IMR-90 (cell line): ENCODE measurements around the gene ATG9B. TPM values are rescaled to one million over a fixed set of nuclear protein-coding genes. Genes with fewer than 3 reads are reported as not detected.
"Not testable (repeated sequence)": the region's sequence is repeated elsewhere in the genome, so short reads cannot be mapped to it uniquely, and the experiment has no call there.

Experiments used
- ATAC-seq: fragments of 200-7000 bp; cut with Tn5 transposase; 2 replicates; pipeline ENCODE4 v1.9.1; 2020; ENCODE audit warnings: low read depth, mild to moderate bottlenecking, moderate library complexity
- BruUV-seq: library from RNA; stranded (reverse); fragments of 400-500 nt; replicated peaks from 2 replicates; lab custom pipeline; 2021; lab: Mats Ljungman, UMichigan
- CTCF ChIA-PET: fragments of 300-600 bp; formaldehyde crosslinking; extraction: SDS; loops from one replicate; lab custom pipeline; 2021; ENCODE audit warnings: antibody characterized with exemption; lab: Yijun Ruan, JAX
- POLR2A ChIA-PET: fragments of 300-600 bp; sonication (Branson Sonifier 250); formaldehyde crosslinking; loops from one replicate; lab custom pipeline; 2022; ENCODE audit warnings: antibody characterized with exemption; ENCODE audit not compliant: unreplicated experiment; lab: Charles Lee
- DNase-seq: peaks from one replicate; pipeline ENCODE4 v3.0.0; 2013
- H2AFZ ChIP-seq: replicated peaks from 2 replicates; pipeline ENCODE3; 2013; ENCODE audit warnings: low read length, mild to moderate bottlenecking; ENCODE audit not compliant: poor library complexity
- H2AK5ac ChIP-seq: 2 replicates; pipeline ENCODE4 v1.6.1; 2013; ENCODE audit warnings: low read depth, low read length, inconsistent platforms
- H2AK9ac ChIP-seq: replicated peaks from 2 replicates; pipeline ENCODE3; 2013; ENCODE audit warnings: mild to moderate bottlenecking, low read depth, low read length, moderate library complexity; ENCODE audit not compliant: poor library complexity
- H2BK120ac ChIP-seq: 2 replicates; pipeline ENCODE4 v1.6.1; 2013; ENCODE audit warnings: low read depth, low read length, inconsistent platforms
- H2BK15ac ChIP-seq: 3 replicates; pipeline ENCODE4 v1.6.1; 2013; ENCODE audit warnings: low read depth, low read length, inconsistent platforms
- H2BK20ac ChIP-seq: 2 replicates; pipeline ENCODE4 v1.6.1; 2013; ENCODE audit warnings: low read depth, mild to moderate bottlenecking, inconsistent platforms, low read length, moderate library complexity
- H2BK5ac ChIP-seq: 2 replicates; pipeline ENCODE4 v1.6.1; 2013; ENCODE audit warnings: mild to moderate bottlenecking, low read depth, low read length, inconsistent platforms; ENCODE audit not compliant: poor library complexity, severe bottlenecking
- H3K14ac ChIP-seq: replicated peaks from 2 replicates; pipeline ENCODE4 v1.6.1; 2013; ENCODE audit warnings: low read depth, low read length, inconsistent platforms
- H3K18ac ChIP-seq: 2 replicates; pipeline ENCODE4 v1.6.1; 2013; ENCODE audit warnings: low read depth, low read length, control low read depth
- H3K23ac ChIP-seq: 2 replicates; pipeline ENCODE4 v1.6.1; 2013; ENCODE audit warnings: low read depth, low read length, inconsistent platforms
- H3K27ac ChIP-seq: 2 replicates; pipeline ENCODE4 v1.5.1; 2013; ENCODE audit warnings: mild to moderate bottlenecking, control low read depth, low read length; ENCODE audit not compliant: insufficient read depth
- H3K27me3 ChIP-seq: 2 replicates; pipeline ENCODE4 v1.6.1; 2013; ENCODE audit warnings: low read length; ENCODE audit not compliant: control insufficient read depth, insufficient read depth
- H3K36me3 ChIP-seq: 2 replicates; pipeline ENCODE4 v1.6.1; 2013; ENCODE audit warnings: low read length, mixed read lengths; ENCODE audit not compliant: control insufficient read depth, insufficient read depth
- H3K4ac ChIP-seq: 2 replicates; pipeline ENCODE4 v1.6.1; 2013; ENCODE audit warnings: low read depth, low read length, inconsistent platforms
- H3K4me1 ChIP-seq: 2 replicates; pipeline ENCODE4 v1.6.1; 2013; ENCODE audit warnings: low read length, mixed read lengths; ENCODE audit not compliant: control insufficient read depth, insufficient read depth
- H3K4me2 ChIP-seq: 2 replicates; pipeline ENCODE4 v1.6.1; 2013; ENCODE audit warnings: low read depth, mild to moderate bottlenecking, control low read depth, low read length, moderate library complexity
- H3K4me3 ChIP-seq: 2 replicates; pipeline ENCODE4 v1.5.1; 2013; ENCODE audit warnings: low read depth, mild to moderate bottlenecking, control low read depth, low read length, moderate library complexity; ENCODE audit not compliant: insufficient read depth
- H3K56ac ChIP-seq: 2 replicates; pipeline ENCODE4 v1.6.1; 2013; ENCODE audit warnings: low read length, inconsistent platforms; ENCODE audit not compliant: insufficient read depth; ENCODE audit errors: extremely low read depth
- H3K79me1 ChIP-seq, 2 experiments: 2 replicates each; pipeline ENCODE4 v1.6.1; 2013; ENCODE audit warnings: low read length in 2 of 2, inconsistent platforms in 1 of 2, low read depth in 1 of 2
- H3K9ac ChIP-seq: 2 replicates; pipeline ENCODE4 v1.6.1; 2013; ENCODE audit warnings: low read depth, low read length, control low read depth
- H3K9me1 ChIP-seq: 2 replicates; pipeline ENCODE4 v1.6.1; 2013; ENCODE audit warnings: low read length, inconsistent platforms; ENCODE audit not compliant: insufficient read depth
- H3K9me3 ChIP-seq: 2 replicates; pipeline ENCODE4 v1.6.1; 2013; ENCODE audit warnings: low read length; ENCODE audit not compliant: control insufficient read depth, insufficient read depth
- H4K20me1 ChIP-seq: 2 replicates; pipeline ENCODE4 v1.6.1; 2013; ENCODE audit warnings: low read length, inconsistent platforms; ENCODE audit not compliant: insufficient read depth
- H4K5ac ChIP-seq: 2 replicates; pipeline ENCODE4 v1.6.1; 2013; ENCODE audit warnings: mild to moderate bottlenecking, low read depth, low read length, control low read depth
- H4K8ac ChIP-seq, 2 experiments: 2 replicates each; pipeline ENCODE4 v1.6.1; 2013; ENCODE audit warnings: low read depth in 2 of 2, low read length in 2 of 2, control low read depth in 1 of 2, inconsistent platforms in 1 of 2
- H4K91ac ChIP-seq: 2 replicates; pipeline ENCODE4 v1.6.1; 2013; ENCODE audit warnings: low read depth, low read length, inconsistent platforms; ENCODE audit not compliant: insufficient read depth
- WGBS, 2 experiments: methylation state at CpG; one replicate each; pipeline versions ENCODE4 v1.1.5 to v1.1.7; 2013; ENCODE audit warnings: missing lambda C conversion rate in 2 of 2; ENCODE audit not compliant: insufficient read length in 1 of 2; ENCODE audit errors: extremely low coverage in 2 of 2; 5-methylcytosine and 5-hydroxymethylcytosine counted together
- dilution Hi-C: fragments of 300-500 bp; cut with HindIII; formaldehyde crosslinking; loops from one replicate; pipeline ENCODE4 v1.14.3; 2018; ENCODE audit warnings: low sequenced_read_pairs; ENCODE audit not compliant: unreplicated experiment
- in situ Hi-C: fragments of 300-500 bp; cut with MboI; formaldehyde crosslinking; loops from 3 replicates; pipeline ENCODE4 v1.14.3; 2019; ENCODE audit warnings: low sequenced_read_pairs, inconsistent platforms, mixed read lengths
- intact Hi-C: fragments of 100-400 bp; cut with micrococcal nuclease; formaldehyde crosslinking; loops from 2 replicates; pipeline ENCODE4 v1.10.0; 2022
- polyA plus RNA-seq, 3 experiments: library from polyadenylated mRNA; depleted of rRNA; stranded (reverse); fragments of >200 nt; gene quantifications; 2 replicates each; pipeline ENCODE4 v1.2.3, GENCODE V29; 2012; ENCODE audit warnings: low replicate concordance in 1 of 3
- total RNA-seq: library from RNA; depleted of rRNA; stranded (reverse); fragments of >200 nt; gene quantifications from 2 replicates; pipeline ENCODE4 v1.2.3, GENCODE V29; 2012

The ATG9B gene
- total and polyA plus RNA-seq, 2 of the 4 experiments (the other 2 are of a cell fraction), result 0.18 to 0.91 TPM

DNA sequence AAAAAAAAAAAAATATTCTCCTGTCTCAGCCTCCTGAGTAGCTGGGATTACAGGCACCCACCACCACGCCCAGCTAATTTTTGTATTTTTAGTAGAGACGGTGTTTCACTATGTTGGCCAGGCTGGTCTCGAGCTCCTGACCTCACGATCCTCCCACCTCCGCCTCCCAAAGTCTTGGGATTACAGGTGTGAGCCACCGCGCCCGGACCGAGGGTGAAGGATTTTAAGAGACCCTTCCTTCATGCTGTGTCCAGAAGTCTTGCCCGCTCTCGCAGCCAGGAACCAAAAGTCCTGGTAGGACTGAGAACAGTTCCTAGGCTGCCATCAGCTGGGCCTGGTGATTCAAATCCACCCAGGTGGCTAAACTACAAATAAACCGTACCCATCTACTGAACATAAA is 12.7 kb downstream of the ATG9B start:
- POLR2A ChIA-PET, H2AFZ ChIP-seq, H2BK120ac ChIP-seq, dilution Hi-C loops, ATAC-seq, H3K14ac ChIP-seq, H3K27ac ChIP-seq, H4K5ac ChIP-seq, H2AK5ac ChIP-seq, H2BK15ac ChIP-seq, H3K9me3 ChIP-seq, H4K20me1 ChIP-seq, H4K91ac ChIP-seq, in situ Hi-C loops, H3K4me3 ChIP-seq, H3K36me3 ChIP-seq, H3K4me2 ChIP-seq, DNase-seq, H3K4me1 ChIP-seq, H2BK5ac ChIP-seq, H2AK9ac ChIP-seq, H2BK20ac ChIP-seq, H3K4ac ChIP-seq, H3K79me1 ChIP-seq, H4K8ac ChIP-seq, H3K9me1 ChIP-seq, BruUV-seq, H3K18ac ChIP-seq, H3K23ac ChIP-seq, H3K9ac ChIP-seq, H3K56ac ChIP-seq: not testable (repeated sequence)
- intact Hi-C loops, result loop anchor here (5.0 kb wide), 1 partner anchor 101 kb away; no protein-coding TSS in a partner anchor
- CTCF ChIA-PET, result interaction anchor here (0.6 to 1.1 kb wide), 2 partner anchors 17 to 242 kb away, joined by 3 read pairs; partner anchors contain the start of gene ABCB8
- 67% methylated on average over 3 of the region's 12 CpGs; no CpG with 5 or more reads in 1 of the 2 experiments for WGBS, 2 experiments
- H3K27me3 ChIP-seq, result peaks cover 14% of the 10 kb centered on the region; the same call in 1 of the 2 replicates
